Activated naive CD4-positive, alpha-beta T cell treated with anti-CD3 and anti-CD28 coated beads for 36 hours (primary cell): Measurements from ENCODE around the gene GRIN2C. TPM values are rescaled to one million over a fixed set of nuclear protein-coding genes. Genes with fewer than 3 reads are reported as not detected.

ENCODE experiments used
- CTCF ChIA-PET: fragments of 350-600 bp; sonication (Branson Sonifier 250); formaldehyde crosslinking; loops from one replicate; lab custom pipeline; 2021; ENCODE audit warnings: antibody characterized with exemption; lab: Charles Lee
- DNase-seq: peaks from one replicate; pipeline ENCODE4 v3.0.0-alpha.2; 2020
- H3K27ac Mint-ChIP-seq: one replicate; pipeline ENCODE4 v1.8.0; 2021; ENCODE audit warnings: mild to moderate bottlenecking, mixed read lengths
- H3K27me3 Mint-ChIP-seq: one replicate; pipeline ENCODE4 v1.8.0; 2021; ENCODE audit warnings: low read depth, mixed read lengths
- H3K36me3 Mint-ChIP-seq: one replicate; pipeline ENCODE4 v1.8.0; 2021; ENCODE audit warnings: low read depth, mixed read lengths
- H3K4me1 Mint-ChIP-seq: one replicate; pipeline ENCODE4 v1.8.0; 2021; ENCODE audit warnings: low read depth, mixed read lengths
- H3K4me3 Mint-ChIP-seq: one replicate; pipeline ENCODE4 v1.8.0; 2021; ENCODE audit warnings: mild to moderate bottlenecking, moderate library complexity, mixed read lengths
- H3K9me3 Mint-ChIP-seq: one replicate; pipeline ENCODE4 v1.8.0; 2021; ENCODE audit warnings: mixed read lengths
- intact Hi-C: fragments of 100-400 bp; cut with micrococcal nuclease; formaldehyde crosslinking; loops from one replicate; pipeline ENCODE4 v1.15.1; 2023
- total RNA-seq, 2 experiments: library from RNA; stranded (reverse); gene quantifications; one replicate each; pipeline ENCODE4 v1.2.3, GENCODE V29; 2021

GRIN2C gene
- total RNA-seq, 2 experiments from 2014 or later = 0.07 TPM; not detected in 1

- no peak overlapping the region for H3K4me3 Mint-ChIP-seq
- no peak overlapping the region for H3K27ac Mint-ChIP-seq
- H3K9me3 Mint-ChIP-seq = no peaks in the 10 kb centered on the region
- intact Hi-C loops = no loop called here
- DNase-seq = no peak
- CTCF ChIA-PET = interaction anchor here (1.0 to 10.0 kb wide), 11 partner anchors 8 to 124 kb away, joined by 3 to 165 read pairs (median 5); partner anchors contain the start of genes FDXR and RAB37
- H3K27me3 Mint-ChIP-seq = peaks cover 42% of the 10 kb centered on the region
- H3K4me1 Mint-ChIP-seq = peaks cover 15% of the 10 kb centered on the region
- H3K36me3 Mint-ChIP-seq = peaks cover 7% of the 10 kb centered on the region
Observed at GRCh38 chr17:74860872-74861661, 1.4 kb upstream of the GRIN2C start.

GRCh38 chr17:74860229-74860871, 665 bp upstream of the GRIN2C start:
- Mint-ChIP-seq H3K27me3 (peaks cover 45% of the 10 kb centered on the region), H3K9me3 (no peaks in the 10 kb centered on the region), H3K36me3 (peaks cover 7% of the 10 kb centered on the region), H3K27ac (no peak overlapping the region), H3K4me1 (peaks cover 15% of the 10 kb centered on the region), H3K4me3 (peak overlapping the region; percentile 32)
- DNase-seq = no peak
- intact Hi-C loops = no loop called here
- CTCF ChIA-PET = interaction anchor here (0.9 to 10.0 kb wide), 7 partner anchors 16 to 130 kb away, joined by 3 to 165 read pairs (median 3); no protein-coding TSS in a partner anchor

GRCh38 chr17:74858672-74859458, 820 bp downstream of the GRIN2C start:
- no peak overlapping the region for H3K27ac Mint-ChIP-seq
- intact Hi-C loops = no loop called here
- peaks cover 57% of the 10 kb centered on the region for H3K27me3 Mint-ChIP-seq
- DNase-seq = no peak
- CTCF ChIA-PET = interaction anchor here (0.7 to 10.0 kb wide), 6 partner anchors 15 to 201 kb away, joined by 3 to 165 read pairs (median 4); no protein-coding TSS in a partner anchor
- peaks cover 15% of the 10 kb centered on the region for H3K4me1 Mint-ChIP-seq
- H3K36me3 Mint-ChIP-seq = peaks cover 4% of the 10 kb centered on the region
- no peaks in the 10 kb centered on the region for H3K9me3 Mint-ChIP-seq
- peak overlapping the region; percentile 18 for H3K4me3 Mint-ChIP-seq

- H3K9me3 Mint-ChIP-seq = no peaks in the 10 kb centered on the region
- intact Hi-C loops = no loop called here
Observed at GRCh38 chr17:74857191-74857590, 2.5 kb downstream of the GRIN2C start.

GRCh38 chr17:74856112-74856511, 3.6 kb downstream of the GRIN2C start:
- Mint-ChIP-seq H3K4me3 (no peak overlapping the region), H3K27ac (no peak overlapping the region), H3K9me3 (no peaks in the 10 kb centered on the region), H3K27me3 (peaks cover 58% of the 10 kb centered on the region), H3K36me3 (no peaks in the 10 kb centered on the region), H3K4me1 (peaks cover 11% of the 10 kb centered on the region)
- intact Hi-C loops = no loop called here
- DNase-seq = no peak
- CTCF ChIA-PET = interaction anchor here (0.6 to 2.3 kb wide), 5 partner anchors 8 to 199 kb away, joined by 3 to 8 read pairs (median 7); no protein-coding TSS in a partner anchor

More at GRCh38 chr17:74857191-74857590, 2.5 kb downstream of the GRIN2C start:
- no peak for DNase-seq
- no peak overlapping the region for H3K27ac Mint-ChIP-seq
- H3K27me3 Mint-ChIP-seq = peaks cover 63% of the 10 kb centered on the region
- no peak overlapping the region for H3K4me3 Mint-ChIP-seq
- CTCF ChIA-PET = interaction anchor here (0.7 to 10.0 kb wide), 5 partner anchors 9 to 200 kb away, joined by 3 to 165 read pairs (median 5); no protein-coding TSS in a partner anchor
- H3K36me3 Mint-ChIP-seq = no peaks in the 10 kb centered on the region
- peaks cover 17% of the 10 kb centered on the region for H3K4me1 Mint-ChIP-seq

GRCh38 chr17:74855323-74855722, 4.4 kb downstream of the GRIN2C start:
- H3K27ac Mint-ChIP-seq = no peak overlapping the region
- DNase-seq = no peak
- CTCF ChIA-PET = interaction anchor here (1.3 to 2.0 kb wide), 3 partner anchors 9 to 198 kb away, joined by 3 to 8 read pairs (median 7); no protein-coding TSS in a partner anchor
- peaks cover 8% of the 10 kb centered on the region for H3K4me1 Mint-ChIP-seq
- H3K36me3 Mint-ChIP-seq = no peaks in the 10 kb centered on the region
- H3K9me3 Mint-ChIP-seq = no peaks in the 10 kb centered on the region
- H3K4me3 Mint-ChIP-seq = no peak overlapping the region
- intact Hi-C loops = no loop called here
- peaks cover 60% of the 10 kb centered on the region for H3K27me3 Mint-ChIP-seq

GRCh38 chr17:74854792-74855191, 4.9 kb downstream of the GRIN2C start:
- CTCF ChIA-PET = interaction anchor here (1.0 to 2.0 kb wide), 2 partner anchors 8 to 63 kb away, joined by 3 to 8 read pairs; no protein-coding TSS in a partner anchor
- H3K27me3 Mint-ChIP-seq = peaks cover 57% of the 10 kb centered on the region
- H3K9me3 Mint-ChIP-seq = no peaks in the 10 kb centered on the region
- no peaks in the 10 kb centered on the region for H3K36me3 Mint-ChIP-seq
- no peak for DNase-seq
- intact Hi-C loops = no loop called here
- H3K27ac Mint-ChIP-seq = no peak overlapping the region
- peaks cover 5% of the 10 kb centered on the region for H3K4me1 Mint-ChIP-seq
- no peak overlapping the region for H3K4me3 Mint-ChIP-seq

- H3K36me3 Mint-ChIP-seq = no peaks in the 10 kb centered on the region
- peaks cover 50% of the 10 kb centered on the region for H3K27me3 Mint-ChIP-seq
Observed at GRCh38 chr17:74853669-74854068, 6.0 kb downstream of the GRIN2C start.

GRCh38 chr17:74853048-74853397, 6.7 kb downstream of the GRIN2C start:
- Mint-ChIP-seq H3K9me3 (no peaks in the 10 kb centered on the region), H3K36me3 (no peaks in the 10 kb centered on the region), H3K27me3 (peaks cover 47% of the 10 kb centered on the region), H3K4me3 (peak overlapping the region; percentile 71), H3K27ac (no peak overlapping the region), H3K4me1 (peaks cover 3% of the 10 kb centered on the region)
- intact Hi-C loops = no loop called here
- CTCF ChIA-PET = interaction anchor here (1.0 to 1.9 kb wide), 4 partner anchors 9 to 115 kb away, joined by 3 to 10 read pairs (median 7); no protein-coding TSS in a partner anchor
- DNase-seq = no peak

More at GRCh38 chr17:74853669-74854068, 6.0 kb downstream of the GRIN2C start:
- Mint-ChIP-seq H3K9me3 (no peaks in the 10 kb centered on the region), H3K27ac (no peak overlapping the region), H3K4me3 (no peak overlapping the region), H3K4me1 (peaks cover 3% of the 10 kb centered on the region)
- intact Hi-C loops = no loop called here
- CTCF ChIA-PET = interaction anchor here (1.3 kb wide), 1 partner anchor 11 kb away, joined by 3 read pairs; no protein-coding TSS in a partner anchor
- DNase-seq = no peak

GRCh38 chr17:74852237-74853047, 7.2 kb downstream of the GRIN2C start:
- Mint-ChIP-seq H3K27me3 (peaks cover 43% of the 10 kb centered on the region), H3K4me1 (peaks cover 3% of the 10 kb centered on the region), H3K27ac (no peak overlapping the region), H3K9me3 (no peaks in the 10 kb centered on the region), H3K4me3 (peak overlapping the region; percentile 71), H3K36me3 (no peaks in the 10 kb centered on the region)
- DNase-seq = peak; percentile 64
- intact Hi-C loops = loop anchor here (1.0 kb wide), 1 partner anchor 21 kb away; no protein-coding TSS in a partner anchor
- CTCF ChIA-PET = interaction anchor here (1.0 to 1.9 kb wide), 4 partner anchors 10 to 115 kb away, joined by 3 to 10 read pairs (median 7); no protein-coding TSS in a partner anchor
